A549 treated with Mapracorat at 1 μM for 4 hours (cell line): ENCODE measurements around the gene EP300. TPM values are rescaled to one million over a fixed set of nuclear protein-coding genes. Genes with fewer than 3 reads are reported as not detected.

Experiments used
- total RNA-seq: library from RNA; stranded (reverse); fragments of 200-300 nt; extraction: Qiagen RNA extraction; gene quantifications from 5 replicates; pipeline ENCODE4 v1.2.3, GENCODE V29; 2022

The EP300 gene
- 17.3 to 21.6 TPM (median 19.6 TPM) in 5 replicates for total RNA-seq

GRCh38 chr22:41092023-41092817 is at the start of gene EP300:
TSS of gene EP300 (plus strand) at chr22:41092592. CDS start at chr22:41093005, 413 bp downstream.

GRCh38 chr22:41204992-41205900 is 112.9 kb downstream of the EP300 start, which contains the start of gene L3MBTL2:
TSS of gene L3MBTL2 (plus strand) at chr22:41205312. CDS start at chr22:41205363, 51 bp downstream.

Other genes with a start within 250 kb of the EP300 start
- gene ST13, start 236.0 kb upstream of the EP300 start, total RNA-seq, result 156 to 181 TPM (median 158 TPM) in 5 replicates
- 7.6 to 11.1 TPM (median 8.4 TPM) in 5 replicates for gene XPNPEP3, start 235.4 kb upstream of the EP300 start, total RNA-seq
- gene DNAJB7, start 230.5 kb upstream of the EP300 start, total RNA-seq, result not detected in 5 replicates
- 49.3 to 58.0 TPM (median 54.6 TPM) in 5 replicates for gene RBX1, start 141.2 kb upstream of the EP300 start, total RNA-seq
- 16.9 to 19.8 TPM (median 17.8 TPM) in 5 replicates for gene L3MBTL2, start 112.7 kb downstream of the EP300 start, total RNA-seq
- not detected in 5 replicates for gene CHADL, start 148.3 kb downstream of the EP300 start, total RNA-seq
- 67.2 to 94.9 TPM (median 88.1 TPM) in 5 replicates for gene RANGAP1, start 193.6 kb downstream of the EP300 start, total RNA-seq
- gene ZC3H7B, start 208.9 kb downstream of the EP300 start, total RNA-seq, result 17.5 to 23.6 TPM (median 23.2 TPM) in 5 replicates